ENCODE data around the gene STRN4.

DNA sequence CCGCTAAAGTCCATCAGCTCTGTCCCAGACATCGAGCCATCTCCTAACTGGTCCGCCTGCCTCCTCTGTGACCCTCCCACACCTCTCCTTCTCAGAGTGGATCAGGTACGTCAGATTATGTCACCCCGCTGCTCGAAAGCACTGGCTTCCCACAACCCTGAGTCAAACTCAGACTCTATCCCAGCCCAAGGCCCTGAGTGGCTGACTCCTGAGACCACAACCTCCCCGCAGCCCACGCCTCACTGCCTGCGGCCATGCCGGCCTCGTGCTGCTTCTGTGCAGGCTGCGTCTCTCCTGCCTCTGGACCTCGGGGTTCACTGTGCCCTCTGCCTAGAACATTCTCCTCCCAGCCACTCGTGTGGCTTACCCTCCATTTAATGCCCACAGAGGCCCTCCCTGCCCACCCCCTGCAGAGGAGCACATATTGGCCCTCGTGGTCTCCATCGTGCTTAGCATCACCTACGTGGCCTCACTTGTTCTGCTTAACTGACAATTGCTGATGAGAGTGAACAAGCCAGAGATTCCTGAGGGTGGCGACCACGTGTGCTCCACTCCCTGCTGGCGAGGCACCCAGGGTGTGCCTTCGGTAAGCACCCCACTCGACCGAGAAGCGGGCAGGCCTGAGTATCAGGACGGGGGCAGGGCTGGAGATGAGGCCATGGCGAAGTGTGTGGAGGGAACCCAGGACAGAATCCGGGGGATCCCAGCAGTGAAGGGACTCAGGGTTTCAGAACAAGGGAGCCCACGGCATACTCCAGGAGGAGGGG is 13.9 kb downstream of the STRN4 start:
- TF ChIP-seq, protein P1, sequence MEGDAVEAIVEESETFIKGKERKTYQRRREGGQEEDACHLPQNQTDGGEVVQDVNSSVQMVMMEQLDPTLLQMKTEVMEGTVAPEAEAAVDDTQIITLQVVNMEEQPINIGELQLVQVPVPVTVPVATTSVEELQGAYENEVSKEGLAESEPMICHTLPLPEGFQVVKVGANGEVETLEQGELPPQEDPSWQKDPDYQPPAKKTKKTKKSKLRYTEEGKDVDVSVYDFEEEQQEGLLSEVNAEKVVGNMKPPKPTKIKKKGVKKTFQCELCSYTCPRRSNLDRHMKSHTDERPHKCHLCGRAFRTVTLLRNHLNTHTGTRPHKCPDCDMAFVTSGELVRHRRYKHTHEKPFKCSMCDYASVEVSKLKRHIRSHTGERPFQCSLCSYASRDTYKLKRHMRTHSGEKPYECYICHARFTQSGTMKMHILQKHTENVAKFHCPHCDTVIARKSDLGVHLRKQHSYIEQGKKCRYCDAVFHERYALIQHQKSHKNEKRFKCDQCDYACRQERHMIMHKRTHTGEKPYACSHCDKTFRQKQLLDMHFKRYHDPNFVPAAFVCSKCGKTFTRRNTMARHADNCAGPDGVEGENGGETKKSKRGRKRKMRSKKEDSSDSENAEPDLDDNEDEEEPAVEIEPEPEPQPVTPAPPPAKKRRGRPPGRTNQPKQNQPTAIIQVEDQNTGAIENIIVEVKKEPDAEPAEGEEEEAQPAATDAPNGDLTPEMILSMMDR (IDR thresholded peaks at IDR 0.05) = no peak
- TF ChIP-seq POLR2A (IDR thresholded peaks at IDR 0.05) (no peak), POLR2AphosphoS5 (IDR thresholded peaks at IDR 0.05) (no peak), EP300 (IDR thresholded peaks at IDR 0.05; ENCODE audit: low read depth) (no peak)
